T-helper 1 cell treated with Interleukin-12 subunit alpha and Interleukin-12 subunit beta and Interleukin-4 antibody, amounts not matched to agents 30 μg/mL and 1 μg/mL, for 36 hours (primary cell): ENCODE data around the gene DPY19L1.
"Not testable (repeated sequence)": the region's sequence is repeated elsewhere in the genome, so short reads cannot be mapped to it uniquely, and the experiment has no call there.

Experiments used
- H3K27ac Mint-ChIP-seq: one replicate; pipeline ENCODE4 v1.8.0; 2021; ENCODE audit warnings: mild to moderate bottlenecking, mixed read lengths
- H3K27me3 Mint-ChIP-seq: one replicate; pipeline ENCODE4 v1.8.0; 2021; ENCODE audit warnings: low read depth, mixed read lengths
- H3K36me3 Mint-ChIP-seq: one replicate; pipeline ENCODE4 v1.8.0; 2021; ENCODE audit warnings: low read depth, mixed read lengths
- H3K4me1 Mint-ChIP-seq: one replicate; pipeline ENCODE4 v1.8.0; 2021; ENCODE audit warnings: low read depth, mixed read lengths
- H3K4me3 Mint-ChIP-seq: one replicate; pipeline ENCODE4 v1.8.0; 2021; ENCODE audit warnings: mild to moderate bottlenecking, moderate library complexity, mixed read lengths
- H3K9me3 Mint-ChIP-seq: one replicate; pipeline ENCODE4 v1.8.0; 2021; ENCODE audit warnings: mixed read lengths

The DPY19L1 gene

GRCh38 chr7:35019179-35019729 is 18.0 kb downstream of the DPY19L1 start:
- Mint-ChIP-seq H3K4me1 (peaks cover 3% of the 10 kb centered on the region), H3K36me3 (peaks cover 3% of the 10 kb centered on the region), H3K9me3 (no peaks in the 10 kb centered on the region), H3K27me3 (no peaks in the 10 kb centered on the region), H3K4me3 (no peak overlapping the region), H3K27ac (no peak overlapping the region)

- Mint-ChIP-seq H3K27ac (no peak overlapping the region), H3K36me3 (peaks cover 3% of the 10 kb centered on the region), H3K9me3 (no peaks in the 10 kb centered on the region), H3K4me3 (no peak overlapping the region), H3K27me3 (no peaks in the 10 kb centered on the region), H3K4me1 (peaks cover 3% of the 10 kb centered on the region)
Measured at GRCh38 chr7:35015346-35015859, 21.9 kb downstream of the DPY19L1 start.

DNA sequence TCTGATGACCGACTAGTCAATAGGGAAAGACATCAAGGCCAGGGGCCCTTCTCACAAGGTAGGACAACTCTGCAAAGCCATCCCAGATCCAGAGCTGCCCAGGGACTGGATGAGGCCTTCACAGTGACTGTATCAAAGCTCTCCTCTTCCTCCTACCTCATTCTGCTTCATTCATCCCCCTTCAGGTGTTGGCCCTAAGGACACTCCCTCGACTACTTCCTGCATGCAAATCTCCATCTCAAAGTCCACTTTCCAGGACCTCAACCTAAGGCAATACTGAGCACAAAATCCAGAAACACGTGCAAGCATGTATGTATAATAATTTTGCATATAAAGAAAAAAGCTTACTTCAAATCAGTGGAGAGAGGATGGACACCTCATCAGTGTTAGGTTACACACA is 25.1 kb downstream of the DPY19L1 start:
- peaks cover 3% of the 10 kb centered on the region for H3K4me1 Mint-ChIP-seq
- H3K36me3 Mint-ChIP-seq, result peaks cover 3% of the 10 kb centered on the region
- H3K9me3 Mint-ChIP-seq, result no peaks in the 10 kb centered on the region
- H3K27ac Mint-ChIP-seq, result no peak overlapping the region
- H3K27me3 Mint-ChIP-seq, result no peaks in the 10 kb centered on the region
- no peak overlapping the region for H3K4me3 Mint-ChIP-seq

GRCh38 chr7:35011085-35011484 is 26.2 kb downstream of the DPY19L1 start:
- Mint-ChIP-seq H3K9me3 (no peaks in the 10 kb centered on the region), H3K36me3 (no peaks in the 10 kb centered on the region), H3K27ac (no peak overlapping the region), H3K27me3 (no peaks in the 10 kb centered on the region), H3K4me3 (no peak overlapping the region), H3K4me1 (peaks cover 3% of the 10 kb centered on the region)

- Mint-ChIP-seq H3K4me3 (no peak overlapping the region), H3K4me1 (no peaks in the 10 kb centered on the region), H3K9me3 (no peaks in the 10 kb centered on the region), H3K36me3 (no peaks in the 10 kb centered on the region), H3K27me3 (no peaks in the 10 kb centered on the region), H3K27ac (no peak overlapping the region)
Measured at GRCh38 chr7:35007768-35008167, 29.5 kb downstream of the DPY19L1 start.

- no peak overlapping the region for H3K4me3 Mint-ChIP-seq
Measured at GRCh38 chr7:35004531-35005095, 32.7 kb downstream of the DPY19L1 start.

GRCh38 chr7:35003679-35004303 is 33.5 kb downstream of the DPY19L1 start:
- no peak overlapping the region for H3K4me3 Mint-ChIP-seq
- H3K27ac Mint-ChIP-seq, result no peak overlapping the region
- H3K9me3 Mint-ChIP-seq, result no peaks in the 10 kb centered on the region
- no peaks in the 10 kb centered on the region for H3K4me1 Mint-ChIP-seq
- no peaks in the 10 kb centered on the region for H3K36me3 Mint-ChIP-seq
- no peaks in the 10 kb centered on the region for H3K27me3 Mint-ChIP-seq

More at GRCh38 chr7:35004531-35005095, 32.7 kb downstream of the DPY19L1 start:
- H3K9me3 Mint-ChIP-seq, result no peaks in the 10 kb centered on the region
- H3K4me1 Mint-ChIP-seq, result no peaks in the 10 kb centered on the region
- H3K27me3 Mint-ChIP-seq, result no peaks in the 10 kb centered on the region
- no peak overlapping the region for H3K27ac Mint-ChIP-seq
- H3K36me3 Mint-ChIP-seq, result no peaks in the 10 kb centered on the region

- not testable (repeated sequence) for H3K4me3 Mint-ChIP-seq, H3K27ac Mint-ChIP-seq, H3K4me1 Mint-ChIP-seq, H3K36me3 Mint-ChIP-seq, H3K9me3 Mint-ChIP-seq, H3K27me3 Mint-ChIP-seq
Measured at GRCh38 chr7:35003177-35003650, 34.1 kb downstream of the DPY19L1 start.

- not testable (repeated sequence) for H3K4me3 Mint-ChIP-seq, H3K4me1 Mint-ChIP-seq, H3K36me3 Mint-ChIP-seq, H3K27me3 Mint-ChIP-seq, H3K9me3 Mint-ChIP-seq, H3K27ac Mint-ChIP-seq
Measured at GRCh38 chr7:34998335-34998734, 39.0 kb downstream of the DPY19L1 start.

GRCh38 chr7:34996423-34997090 is 40.7 kb downstream of the DPY19L1 start:
- H3K27ac Mint-ChIP-seq, H3K27me3 Mint-ChIP-seq, H3K4me1 Mint-ChIP-seq, H3K4me3 Mint-ChIP-seq, H3K9me3 Mint-ChIP-seq, H3K36me3 Mint-ChIP-seq: not testable (repeated sequence)

- peaks cover 10% of the 10 kb centered on the region for H3K4me1 Mint-ChIP-seq
- H3K4me3 Mint-ChIP-seq, result no peak overlapping the region
- H3K9me3 Mint-ChIP-seq, result no peaks in the 10 kb centered on the region
- H3K27me3 Mint-ChIP-seq, result no peaks in the 10 kb centered on the region
- H3K36me3 Mint-ChIP-seq, result no peaks in the 10 kb centered on the region
- H3K27ac Mint-ChIP-seq, result no peak overlapping the region
Measured at GRCh38 chr7:34995757-34996156, 41.5 kb downstream of the DPY19L1 start.

DNA sequence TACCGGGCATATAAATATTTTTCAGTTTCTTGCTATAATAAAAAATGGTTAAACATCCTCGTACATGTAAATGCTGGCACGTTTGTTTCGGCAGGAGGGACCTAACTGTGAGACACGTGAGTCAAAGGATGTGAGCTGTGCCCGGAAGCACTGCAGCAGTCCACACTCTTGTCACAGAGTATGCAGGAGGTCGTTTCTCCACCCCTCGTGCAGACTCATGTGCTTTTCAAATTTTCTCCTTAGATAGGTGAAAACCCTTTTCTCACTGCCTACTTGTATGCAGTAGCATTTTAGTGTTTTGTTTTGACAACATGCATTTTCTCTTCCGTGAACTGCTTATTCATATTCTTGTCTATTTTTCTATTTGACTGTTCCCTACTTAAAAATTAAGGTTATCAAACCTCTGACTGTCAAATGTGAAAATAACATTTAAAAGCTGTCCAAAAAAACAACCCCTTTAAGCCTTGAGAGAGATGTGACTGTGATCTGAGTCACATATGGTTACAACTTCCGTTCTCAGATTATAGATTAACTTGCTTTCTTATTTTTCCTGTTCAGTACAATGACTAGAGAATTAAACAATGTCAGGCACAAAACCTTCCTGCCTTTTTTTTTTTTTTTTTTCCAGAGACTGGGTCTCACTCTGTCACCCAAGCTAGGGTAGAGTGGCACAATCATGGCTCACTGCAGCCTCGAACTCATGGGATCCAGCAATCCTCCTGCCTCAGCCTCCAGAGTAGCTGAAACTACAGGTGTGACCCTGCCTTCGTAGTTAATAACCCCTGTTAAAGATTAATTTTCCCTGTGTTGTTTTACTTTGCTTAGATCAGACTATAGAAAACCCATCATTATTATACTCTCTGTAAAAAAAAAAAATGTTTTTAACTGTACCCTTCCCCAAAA is 45.1 kb downstream of the DPY19L1 start:
- H3K27ac Mint-ChIP-seq, result peak overlapping the region; percentile 82
- no peaks in the 10 kb centered on the region for H3K36me3 Mint-ChIP-seq
- H3K4me1 Mint-ChIP-seq, result peaks cover 10% of the 10 kb centered on the region
- H3K27me3 Mint-ChIP-seq, result no peaks in the 10 kb centered on the region
- H3K4me3 Mint-ChIP-seq, result peak overlapping the region; percentile 54
- no peaks in the 10 kb centered on the region for H3K9me3 Mint-ChIP-seq

DNA sequence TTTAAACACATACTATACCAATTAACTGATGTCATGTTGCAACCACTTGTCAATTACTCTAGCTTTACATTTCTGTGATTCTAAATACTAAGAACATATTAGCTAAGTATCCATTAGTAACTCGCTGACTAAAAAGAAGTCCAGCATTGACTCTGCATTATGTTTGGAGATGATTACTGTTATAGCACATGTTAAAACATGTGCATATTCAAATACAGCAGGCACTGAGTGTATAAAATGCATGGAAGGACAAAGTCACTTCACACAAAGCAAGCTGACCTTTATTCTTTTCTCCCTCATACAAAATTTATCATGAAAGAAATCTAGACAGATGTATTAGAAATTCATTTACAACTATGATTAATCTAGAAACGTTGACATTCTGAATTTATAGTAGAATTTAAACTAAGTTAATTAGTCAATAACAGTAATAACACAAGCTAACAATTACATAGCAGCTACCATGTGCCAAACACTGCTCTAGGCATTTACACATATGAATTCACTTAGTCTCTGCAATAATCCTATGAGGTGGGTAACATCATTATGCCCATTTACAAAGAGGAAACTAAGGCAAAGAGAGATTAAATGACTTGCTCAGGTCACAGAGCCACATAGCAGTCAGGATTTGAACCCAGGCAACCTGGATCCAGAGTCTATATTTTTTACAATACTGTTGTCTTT is 48.7 kb downstream of the DPY19L1 start:
- not testable (repeated sequence) for H3K27me3 Mint-ChIP-seq, H3K4me3 Mint-ChIP-seq, H3K36me3 Mint-ChIP-seq, H3K9me3 Mint-ChIP-seq, H3K4me1 Mint-ChIP-seq, H3K27ac Mint-ChIP-seq

GRCh38 chr7:34985155-34985554 is 52.1 kb downstream of the DPY19L1 start:
- H3K36me3 Mint-ChIP-seq, H3K9me3 Mint-ChIP-seq, H3K4me3 Mint-ChIP-seq, H3K4me1 Mint-ChIP-seq, H3K27ac Mint-ChIP-seq, H3K27me3 Mint-ChIP-seq: not testable (repeated sequence)
